ENCODE data around the gene XPO6. TPM values are rescaled to one million over a fixed set of nuclear protein-coding genes. Genes with fewer than 3 reads are reported as not detected.
A peak's percentile ranks its signal among the peaks of the same experiment; 100 is the strongest.

XPO6 gene
- total RNA-seq, 4 donors from 2014 or later, result 88.2 to 160 (median 118) TPM

GRCh38 chr16:28205117-28205899, 6.5 kb downstream of the XPO6 start:
- WGBS, 2 donors, result 92 to 93% methylated on average over 6 of the region's 6 CpGs
- Histone ChIP-seq H3K27me3 (no peaks in the 10 kb centered on the region), H3K4me3 (replicated peaks in 1 of 3) (no peak overlapping the region), H3K36me3 (peaks cover 0 to 5% of the 10 kb centered on the region in 2 donors), H3K4me1 (peaks cover 7 to 24% of the 10 kb centered on the region in 2 donors), H3K27ac (no peak overlapping the region), H3K9me3 (no peaks in the 10 kb centered on the region)
- no peak for DNase-seq
- intact Hi-C loops (cut with DNase I), result no loop called here
- no peak for TF ChIP-seq POLR2A (IDR thresholded peaks at IDR 0.05)
- TF ChIP-seq CTCF (IDR thresholded peaks at IDR 0.05), result no peak

GRCh38 chr16:28204622-28205021, 7.1 kb downstream of the XPO6 start:
- no peaks in the 10 kb centered on the region for H3K27me3 ChIP-seq
- no peak for DNase-seq
- H3K4me1 ChIP-seq, result peaks cover under 1 to 17% of the 10 kb centered on the region in 2 donors
- no peak for TF ChIP-seq POLR2A (IDR thresholded peaks at IDR 0.05)
- no peak for TF ChIP-seq CTCF (IDR thresholded peaks at IDR 0.05)
- H3K36me3 ChIP-seq, result peaks cover 0 to 5% of the 10 kb centered on the region in 2 donors
- intact Hi-C loops (cut with DNase I), result no loop called here
- 93 to 94% methylated on average over 6 of the region's 6 CpGs for WGBS, 2 donors
- peak overlapping the region in 1 of 3 donors; percentile 1 for H3K27ac ChIP-seq
- H3K4me3 ChIP-seq (replicated peaks in 1 of 3), result no peak overlapping the region
- H3K9me3 ChIP-seq, result no peaks in the 10 kb centered on the region

- no peak overlapping the region for H3K4me3 ChIP-seq (replicated peaks in 1 of 3)
- TF ChIP-seq POLR2A (IDR thresholded peaks at IDR 0.05) (no peak), CTCF (IDR thresholded peaks at IDR 0.05) (no peak)
- WGBS, 2 donors, result 32 to 50% methylated on average over 4 of the region's 4 CpGs
- no peaks in the 10 kb centered on the region for H3K27me3 ChIP-seq
- H3K36me3 ChIP-seq, result peaks cover 0 to 5% of the 10 kb centered on the region in 2 donors
- H3K4me1 ChIP-seq, result peaks cover 0 to 17% of the 10 kb centered on the region in 2 donors
- H3K9me3 ChIP-seq, result no peaks in the 10 kb centered on the region
- intact Hi-C loops (cut with DNase I), result no loop called here
- H3K27ac ChIP-seq, result peak overlapping the region in 2 of 3 donors; percentile 1 to 36
- peak; percentile 66 to 70 for DNase-seq
Measured at GRCh38 chr16:28204204-28204603, 7.6 kb downstream of the XPO6 start.

GRCh38 chr16:28202147-28202746, 9.5 kb downstream of the XPO6 start:
- H3K9me3 ChIP-seq, result no peaks in the 10 kb centered on the region
- H3K4me3 ChIP-seq (replicated peaks in 1 of 3), result no peak overlapping the region
- intact Hi-C loops (cut with DNase I), result no loop called here
- H3K36me3 ChIP-seq, result no peaks in the 10 kb centered on the region
- TF ChIP-seq CTCF (IDR thresholded peaks at IDR 0.05) (no peak), POLR2A (IDR thresholded peaks at IDR 0.05) (no peak)
- no peak overlapping the region for H3K27ac ChIP-seq
- H3K27me3 ChIP-seq, result no peaks in the 10 kb centered on the region
- 92 to 95% methylated on average over 6 of the region's 6 CpGs for WGBS, 2 donors
- no peak for DNase-seq
- H3K4me1 ChIP-seq, result peaks cover 0 to 17% of the 10 kb centered on the region in 2 donors

- Histone ChIP-seq H3K27me3 (no peaks in the 10 kb centered on the region), H3K9me3 (no peaks in the 10 kb centered on the region), H3K36me3 (no peaks in the 10 kb centered on the region), H3K4me1 (peaks cover 0 to 17% of the 10 kb centered on the region in 2 donors), H3K27ac (no peak overlapping the region), H3K4me3 (replicated peaks in 1 of 3) (no peak overlapping the region)
- intact Hi-C loops (cut with DNase I), result no loop called here
- WGBS, 2 donors, result 81 to 83% methylated on average over 5 of the region's 5 CpGs
- no peak for TF ChIP-seq CTCF (IDR thresholded peaks at IDR 0.05)
- TF ChIP-seq POLR2A (IDR thresholded peaks at IDR 0.05), result no peak
- DNase-seq, result no peak
Measured at GRCh38 chr16:28200661-28201060, 11.1 kb downstream of the XPO6 start.
